ENCODE results near the gene IL36RN.

The IL36RN gene

GRCh38 chr2:113102133-113102532, 43.1 kb downstream of the IL36RN start:
- Histone ChIP-seq H3K27ac (no peak overlapping the region), H4K20me1 (ENCODE audit: insufficient read depth) (no peaks in the 10 kb centered on the region), H3K4me1 (ENCODE audit: low read depth, poor library complexity, severe bottlenecking) (no peaks in the 10 kb centered on the region), H3K27me3 (ENCODE audit: insufficient read depth, low read depth) (no peaks in the 10 kb centered on the region), H3K4me3 (IDR thresholded peaks at IDR 0.05; ENCODE audit: insufficient read depth, low read depth, low read length) (no peak overlapping the region), H3K79me2 (ENCODE audit: insufficient read depth, low read depth) (no peaks in the 10 kb centered on the region), H3K9ac (no peak overlapping the region), H3K36me3 (ENCODE audit: insufficient read depth) (no peaks in the 10 kb centered on the region), H3K4me2 (no peak overlapping the region), H2AFZ (ENCODE audit: low read depth) (no peak overlapping the region)
- no peak for TF ChIP-seq CTCF (conservative IDR thresholded peaks at IDR 0.05; ENCODE audit: low read depth, low read length)

DNA sequence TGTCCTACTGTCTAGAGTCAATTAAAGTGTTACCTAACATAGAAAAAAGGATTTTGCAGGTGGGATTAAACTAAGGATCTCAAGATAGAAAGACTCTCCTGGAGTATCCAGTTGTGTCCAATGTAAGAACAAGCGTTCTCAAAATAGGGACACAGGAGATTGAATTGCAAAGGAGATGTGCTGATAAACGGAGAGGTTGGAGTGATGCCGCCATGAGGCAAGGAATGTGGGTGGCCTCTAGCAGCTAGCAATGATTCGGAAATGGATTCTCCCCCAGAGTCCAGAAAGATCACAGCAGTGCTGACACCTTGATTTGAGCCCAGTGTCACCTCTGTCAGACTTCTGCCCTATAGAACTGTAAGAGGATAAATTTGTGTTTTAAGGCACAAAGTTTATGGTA, 44.3 kb downstream of the IL36RN start:
- no peaks in the 10 kb centered on the region for H3K36me3 ChIP-seq (ENCODE audit: insufficient read depth)
- H3K79me2 ChIP-seq (ENCODE audit: insufficient read depth, low read depth): no peaks in the 10 kb centered on the region
- H4K20me1 ChIP-seq (ENCODE audit: insufficient read depth): no peaks in the 10 kb centered on the region
- no peaks in the 10 kb centered on the region for H3K27me3 ChIP-seq (ENCODE audit: insufficient read depth, low read depth)
- TF ChIP-seq CTCF (conservative IDR thresholded peaks at IDR 0.05; ENCODE audit: low read depth, low read length): no peak
- H3K27ac ChIP-seq: no peak overlapping the region
- no peak overlapping the region for H3K9ac ChIP-seq
- no peak overlapping the region for H3K4me3 ChIP-seq (IDR thresholded peaks at IDR 0.05; ENCODE audit: insufficient read depth, low read depth, low read length)
- no peaks in the 10 kb centered on the region for H3K4me1 ChIP-seq (ENCODE audit: low read depth, poor library complexity, severe bottlenecking)
- H2AFZ ChIP-seq (ENCODE audit: low read depth): no peak overlapping the region
- no peak overlapping the region for H3K4me2 ChIP-seq

DNA sequence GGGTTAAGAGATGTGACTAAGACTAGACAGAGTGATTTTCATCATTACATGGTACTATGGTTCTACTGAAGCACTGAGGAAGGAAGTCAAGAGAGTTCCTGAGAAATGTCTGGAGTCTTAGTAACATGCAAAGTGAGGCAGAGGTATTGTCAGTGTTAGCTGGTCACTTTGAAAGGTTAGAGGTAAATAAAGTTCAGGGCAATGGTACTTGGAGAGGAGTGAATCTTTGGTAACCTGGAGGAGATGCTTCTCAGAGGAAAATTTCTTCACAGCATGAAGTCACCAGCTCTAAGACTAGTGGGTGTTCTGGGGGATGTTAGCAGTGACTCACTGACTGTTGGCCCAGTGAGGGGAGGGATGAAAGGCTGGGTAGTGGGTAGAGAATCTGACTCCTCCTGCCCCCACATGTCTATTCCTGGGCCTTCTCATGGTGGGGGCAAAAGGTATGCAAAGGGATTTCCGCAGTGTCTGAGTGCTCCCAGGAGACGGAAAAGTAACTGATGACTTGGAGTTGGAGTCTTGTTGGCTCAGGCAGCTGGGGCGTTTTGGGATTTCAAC, 45.1 kb downstream of the IL36RN start:
- Histone ChIP-seq H3K36me3 (ENCODE audit: insufficient read depth) (no peaks in the 10 kb centered on the region), H3K9ac (no peak overlapping the region), H3K4me2 (no peak overlapping the region), H3K79me2 (ENCODE audit: insufficient read depth, low read depth) (no peaks in the 10 kb centered on the region), H3K4me1 (ENCODE audit: low read depth, poor library complexity, severe bottlenecking) (no peaks in the 10 kb centered on the region), H3K4me3 (IDR thresholded peaks at IDR 0.05; ENCODE audit: insufficient read depth, low read depth, low read length) (no peak overlapping the region), H4K20me1 (ENCODE audit: insufficient read depth) (no peaks in the 10 kb centered on the region), H3K27ac (no peak overlapping the region), H3K27me3 (ENCODE audit: insufficient read depth, low read depth) (no peaks in the 10 kb centered on the region), H2AFZ (ENCODE audit: low read depth) (no peak overlapping the region)
- no peak for TF ChIP-seq CTCF (conservative IDR thresholded peaks at IDR 0.05; ENCODE audit: low read depth, low read length)

- Histone ChIP-seq H2AFZ (ENCODE audit: low read depth) (no peak overlapping the region), H3K4me3 (IDR thresholded peaks at IDR 0.05; ENCODE audit: insufficient read depth, low read depth, low read length) (no peak overlapping the region), H3K79me2 (ENCODE audit: insufficient read depth, low read depth) (no peaks in the 10 kb centered on the region), H3K4me2 (no peak overlapping the region), H3K27me3 (ENCODE audit: insufficient read depth, low read depth) (no peaks in the 10 kb centered on the region), H3K27ac (no peak overlapping the region), H3K4me1 (ENCODE audit: low read depth, poor library complexity, severe bottlenecking) (no peaks in the 10 kb centered on the region), H4K20me1 (ENCODE audit: insufficient read depth) (no peaks in the 10 kb centered on the region), H3K9ac (no peak overlapping the region), H3K36me3 (ENCODE audit: insufficient read depth) (no peaks in the 10 kb centered on the region)
- no peak for TF ChIP-seq CTCF (conservative IDR thresholded peaks at IDR 0.05; ENCODE audit: low read depth, low read length)
Measured at GRCh38 chr2:113105047-113105785, 46.2 kb downstream of the IL36RN start.
